Fibroblast of mammary gland (primary cell): ENCODE results near the gene GYPB.
"Not testable (repeated sequence)": the region's sequence is repeated elsewhere in the genome, so short reads cannot be mapped to it uniquely, and the experiment has no call there.

ENCODE experiments used
- DNase-seq: peaks from one replicate; pipeline ENCODE4 v3.0.0-alpha.2; 2010; ENCODE audit warnings: low read depth
- H3K4me3 ChIP-seq: 2 replicates; pipeline ENCODE4 v1.5.1; 2011; ENCODE audit warnings: low read depth, mild to moderate bottlenecking, low read length, moderate library complexity; ENCODE audit not compliant: control insufficient read depth
- CTCF ChIP-seq: conservative IDR thresholded peaks from 2 replicates; pipeline ENCODE4 v1.5.1; 2011; ENCODE audit warnings: low read depth, low read length, inconsistent platforms; ENCODE audit not compliant: control insufficient read depth, insufficient read depth

GYPB gene

GRCh38 chr4:144019277-144019676 lies at the start of gene GYPB:
Gene GYPB (minus strand): TSS chr4:144019380. CDS start chr4:144019287, 93 bp downstream.
- not testable (repeated sequence) for DNase-seq, H3K4me3 ChIP-seq

- not testable (repeated sequence) for DNase-seq, H3K4me3 ChIP-seq
Measured at GRCh38 chr4:144061556-144061955, 42.4 kb upstream of the GYPB start.

GRCh38 chr4:144060234-144060859 lies 41.2 kb upstream of the GYPB start:
- not testable (repeated sequence) for H3K4me3 ChIP-seq, DNase-seq

- DNase-seq = no peak
- TF ChIP-seq CTCF = no peak
- H3K4me3 ChIP-seq = no peak overlapping the region
Measured at GRCh38 chr4:144056800-144057199, 37.6 kb upstream of the GYPB start.

GRCh38 chr4:144055336-144055735 lies 36.2 kb upstream of the GYPB start:
- H3K4me3 ChIP-seq = not testable (repeated sequence)
- DNase-seq = peak; percentile 10

GRCh38 chr4:144051494-144051893 lies 32.3 kb upstream of the GYPB start:
- H3K4me3 ChIP-seq, DNase-seq: not testable (repeated sequence)

GRCh38 chr4:144050631-144051030 lies 31.5 kb upstream of the GYPB start:
- DNase-seq, H3K4me3 ChIP-seq: not testable (repeated sequence)

GRCh38 chr4:144049495-144050424 lies 30.6 kb upstream of the GYPB start:
- not testable (repeated sequence) for H3K4me3 ChIP-seq, DNase-seq

GRCh38 chr4:144044936-144045335 lies 25.8 kb upstream of the GYPB start:
- peak; percentile 22 for DNase-seq
- H3K4me3 ChIP-seq = not testable (repeated sequence)

- not testable (repeated sequence) for DNase-seq, H3K4me3 ChIP-seq
Measured at GRCh38 chr4:144032580-144032979, 13.4 kb upstream of the GYPB start.

GRCh38 chr4:144031875-144032274 lies 12.7 kb upstream of the GYPB start:
- H3K4me3 ChIP-seq, DNase-seq: not testable (repeated sequence)

GRCh38 chr4:144031369-144031768 lies 12.2 kb upstream of the GYPB start:
- not testable (repeated sequence) for H3K4me3 ChIP-seq, DNase-seq

GRCh38 chr4:144030708-144031107 lies 11.5 kb upstream of the GYPB start:
- not testable (repeated sequence) for DNase-seq

GRCh38 chr4:144026682-144027081 lies 7.5 kb upstream of the GYPB start:
- not testable (repeated sequence) for DNase-seq, H3K4me3 ChIP-seq

More at GRCh38 chr4:144030708-144031107, 11.5 kb upstream of the GYPB start:
- not testable (repeated sequence) for H3K4me3 ChIP-seq

- not testable (repeated sequence) for DNase-seq, H3K4me3 ChIP-seq
Measured at GRCh38 chr4:144024399-144025053, 5.3 kb upstream of the GYPB start.

- H3K4me3 ChIP-seq, DNase-seq: not testable (repeated sequence)
Measured at GRCh38 chr4:144022772-144023400, 3.7 kb upstream of the GYPB start.
